ENCODE data around the gene BRWD1. TPM values are rescaled to one million over a fixed set of nuclear protein-coding genes. Genes with fewer than 3 reads are reported as not detected.

The BRWD1 gene
- total and polyA plus RNA-seq, 2 of the 13 experiments (the other 11 are each of a cell fraction or from before 2014, with no cell fraction given): 13.9 to 28.0 TPM

- TF ChIP-seq ZHX2 (IDR thresholded peaks at IDR 0.05; ENCODE audit: low read depth): no peak
- TF ChIP-seq ZHX2 (CRISPR knock-in tag; IDR thresholded peaks at IDR 0.05; ENCODE audit: borderline replicate concordance): no peak
- TF ChIP-seq ZNF484 (CRISPR knock-in tag; IDR thresholded peaks at IDR 0.05; ENCODE audit: borderline replicate concordance, low read depth): no peak
- no peak for TF ChIP-seq ZNF337 (CRISPR knock-in tag; IDR thresholded peaks at IDR 0.05; ENCODE audit: borderline replicate concordance, low read depth)
- no peak for TF ChIP-seq ZNF770 (CRISPR knock-in tag; IDR thresholded peaks at IDR 0.05)
- TF ChIP-seq, protein P1, sequence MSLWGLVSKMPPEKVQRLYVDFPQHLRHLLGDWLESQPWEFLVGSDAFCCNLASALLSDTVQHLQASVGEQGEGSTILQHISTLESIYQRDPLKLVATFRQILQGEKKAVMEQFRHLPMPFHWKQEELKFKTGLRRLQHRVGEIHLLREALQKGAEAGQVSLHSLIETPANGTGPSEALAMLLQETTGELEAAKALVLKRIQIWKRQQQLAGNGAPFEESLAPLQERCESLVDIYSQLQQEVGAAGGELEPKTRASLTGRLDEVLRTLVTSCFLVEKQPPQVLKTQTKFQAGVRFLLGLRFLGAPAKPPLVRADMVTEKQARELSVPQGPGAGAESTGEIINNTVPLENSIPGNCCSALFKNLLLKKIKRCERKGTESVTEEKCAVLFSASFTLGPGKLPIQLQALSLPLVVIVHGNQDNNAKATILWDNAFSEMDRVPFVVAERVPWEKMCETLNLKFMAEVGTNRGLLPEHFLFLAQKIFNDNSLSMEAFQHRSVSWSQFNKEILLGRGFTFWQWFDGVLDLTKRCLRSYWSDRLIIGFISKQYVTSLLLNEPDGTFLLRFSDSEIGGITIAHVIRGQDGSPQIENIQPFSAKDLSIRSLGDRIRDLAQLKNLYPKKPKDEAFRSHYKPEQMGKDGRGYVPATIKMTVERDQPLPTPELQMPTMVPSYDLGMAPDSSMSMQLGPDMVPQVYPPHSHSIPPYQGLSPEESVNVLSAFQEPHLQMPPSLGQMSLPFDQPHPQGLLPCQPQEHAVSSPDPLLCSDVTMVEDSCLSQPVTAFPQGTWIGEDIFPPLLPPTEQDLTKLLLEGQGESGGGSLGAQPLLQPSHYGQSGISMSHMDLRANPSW (CRISPR knock-in tag; IDR thresholded peaks at IDR 0.05; ENCODE audit: borderline replicate concordance): no peak
- TF ChIP-seq FOXO1 (CRISPR knock-in tag; IDR thresholded peaks at IDR 0.05): 0 out of 2 replicates have a peak, but pooled peaks have one; percentile 7
- TF ChIP-seq, protein P2, sequence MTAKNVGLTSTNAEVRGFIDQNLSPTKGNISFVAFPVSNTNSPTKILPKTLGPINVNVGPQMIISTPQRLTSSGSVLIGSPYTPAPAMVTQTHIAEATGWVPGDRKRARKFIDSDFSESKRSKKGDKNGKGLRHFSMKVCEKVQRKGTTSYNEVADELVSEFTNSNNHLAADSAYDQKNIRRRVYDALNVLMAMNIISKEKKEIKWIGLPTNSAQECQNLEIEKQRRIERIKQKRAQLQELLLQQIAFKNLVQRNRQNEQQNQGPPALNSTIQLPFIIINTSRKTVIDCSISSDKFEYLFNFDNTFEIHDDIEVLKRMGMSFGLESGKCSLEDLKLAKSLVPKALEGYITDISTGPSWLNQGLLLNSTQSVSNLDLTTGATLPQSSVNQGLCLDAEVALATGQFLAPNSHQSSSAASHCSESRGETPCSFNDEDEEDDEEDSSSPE (CRISPR knock-in tag; IDR thresholded peaks at IDR 0.05): no peak
- TF ChIP-seq ZFY (CRISPR knock-in tag; IDR thresholded peaks at IDR 0.05): no peak
- peak; percentile 60 for TF ChIP-seq RBM39 (IDR thresholded peaks at IDR 0.05; ENCODE audit: low read depth, low read length, poor library complexity, severe bottlenecking)
- TF ChIP-seq SOX6 (IDR thresholded peaks at IDR 0.05): no peak
- 0 out of 2 replicates have a peak, but pooled peaks have one; percentile 18 for TF ChIP-seq SOX6 (CRISPR knock-in tag; IDR thresholded peaks at IDR 0.05)
- 0 out of 2 replicates have a peak, but pooled peaks have one; percentile 28 for TF ChIP-seq POLR2G (IDR thresholded peaks at IDR 0.05; ENCODE audit: low read depth, low read length)
Observed at GRCh38 chr21:39312112-39313041, 1.1 kb downstream of the BRWD1 start (continued).
